Ectodermal cell (in vitro differentiated cells): Measurements from ENCODE around the gene ADAMTS17.

Experiments
- H3K27ac ChIP-seq: 2 replicates; pipeline ENCODE4 v1.7.0; 2013; ENCODE audit warnings: mild to moderate bottlenecking, low read depth, low read length; ENCODE audit not compliant: insufficient read depth, poor library complexity, severe bottlenecking
- H3K27me3 ChIP-seq: 2 replicates; pipeline ENCODE4 v1.7.0; 2013; ENCODE audit warnings: mild to moderate bottlenecking, low read length; ENCODE audit not compliant: insufficient read depth, control insufficient read depth, poor library complexity, severe bottlenecking
- H3K36me3 ChIP-seq: one replicate; pipeline ENCODE4 v1.7.0; 2013; ENCODE audit warnings: low read length; ENCODE audit not compliant: control insufficient read depth, insufficient read depth
- H3K4me1 ChIP-seq: one replicate; pipeline ENCODE4 v1.7.0; 2013; ENCODE audit warnings: low read length; ENCODE audit not compliant: control insufficient read depth, insufficient read depth
- H3K4me3 ChIP-seq: 2 replicates; pipeline ENCODE4 v1.7.0; 2013; ENCODE audit warnings: low read depth, low read length, control low read depth; ENCODE audit not compliant: insufficient read depth
- H3K9me3 ChIP-seq: 2 replicates; pipeline ENCODE4 v1.7.0; 2013; ENCODE audit warnings: mild to moderate bottlenecking, low read length, moderate library complexity; ENCODE audit not compliant: control insufficient read depth
- WGBS, 2 experiments: methylation state at CpG; one replicate each; pipeline ENCODE4 v1.1.7; 2013; ENCODE audit warnings: missing lambda C conversion rate in 2 of 2; 5-methylcytosine and 5-hydroxymethylcytosine counted together

Gene ADAMTS17

GRCh38 chr15:100113351-100114080 lies 228.3 kb downstream of the ADAMTS17 start:
- no peak overlapping the region for H3K27ac ChIP-seq
- peaks cover 26% of the 10 kb centered on the region for H3K4me1 ChIP-seq
- H3K9me3 ChIP-seq = no peaks in the 10 kb centered on the region
- no peak overlapping the region for H3K4me3 ChIP-seq
- no peaks in the 10 kb centered on the region for H3K27me3 ChIP-seq
- 73% methylated on average over 16 of the region's 16 CpGs for WGBS, 2 experiments
- H3K36me3 ChIP-seq = no peaks in the 10 kb centered on the region

DNA sequence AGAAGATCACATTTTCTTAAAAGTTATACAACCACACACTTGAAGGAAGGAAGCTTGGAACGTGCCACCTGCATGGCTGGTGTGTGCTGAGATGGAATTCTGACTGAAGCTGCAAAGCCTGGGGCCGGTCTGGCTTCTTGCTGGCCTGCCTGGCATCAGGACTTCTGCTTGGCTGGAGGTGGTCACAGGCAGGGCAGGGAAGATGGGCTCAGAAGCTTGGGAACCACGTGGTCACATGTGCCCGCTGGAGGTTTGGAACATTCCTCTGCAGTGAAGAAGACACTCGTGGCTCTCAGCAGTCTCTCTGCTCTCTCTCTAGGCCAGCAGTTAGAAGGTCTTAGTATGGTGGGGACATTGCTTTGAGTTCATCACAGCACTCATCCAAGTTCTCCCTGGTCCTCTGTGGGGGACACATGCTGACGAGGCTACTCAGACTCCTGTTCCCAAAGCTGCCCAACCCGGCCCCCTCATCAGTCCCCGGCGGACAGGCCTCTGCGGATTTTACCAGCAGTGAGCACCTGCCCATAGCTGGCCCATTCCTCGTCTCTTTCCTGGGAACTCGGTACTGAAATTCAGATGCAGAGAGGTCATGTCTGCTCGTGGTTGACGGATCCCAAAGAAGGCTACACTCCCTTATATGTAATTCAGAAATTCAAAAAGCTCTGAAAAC lies 229.0 kb downstream of the ADAMTS17 start:
- H3K4me3 ChIP-seq = no peak overlapping the region
- no peak overlapping the region for H3K27ac ChIP-seq
- no peaks in the 10 kb centered on the region for H3K27me3 ChIP-seq
- no peaks in the 10 kb centered on the region for H3K36me3 ChIP-seq
- H3K4me1 ChIP-seq = peaks cover 26% of the 10 kb centered on the region
- WGBS, 2 experiments = 88 to 89% methylated on average over 14 of the region's 14 CpGs
- H3K9me3 ChIP-seq = no peaks in the 10 kb centered on the region

- Histone ChIP-seq H3K27ac (no peak overlapping the region), H3K4me1 (peaks cover 26% of the 10 kb centered on the region), H3K9me3 (no peaks in the 10 kb centered on the region), H3K36me3 (no peaks in the 10 kb centered on the region), H3K27me3 (no peaks in the 10 kb centered on the region), H3K4me3 (no peak overlapping the region)
- 93 to 95% methylated on average over 4 to 5 of the region's 5 CpGs for WGBS, 2 experiments
Measured at GRCh38 chr15:100112061-100112420, 229.7 kb downstream of the ADAMTS17 start.

GRCh38 chr15:100111125-100112060 lies 230.4 kb downstream of the ADAMTS17 start:
- no peak overlapping the region for H3K4me3 ChIP-seq
- H3K27me3 ChIP-seq = no peaks in the 10 kb centered on the region
- H3K27ac ChIP-seq = no peak overlapping the region
- 81 to 83% methylated on average over 15 of the region's 15 CpGs for WGBS, 2 experiments
- no peaks in the 10 kb centered on the region for H3K36me3 ChIP-seq
- H3K4me1 ChIP-seq = peaks cover 26% of the 10 kb centered on the region
- no peaks in the 10 kb centered on the region for H3K9me3 ChIP-seq

- H3K4me3 ChIP-seq = no peak overlapping the region
- no peaks in the 10 kb centered on the region for H3K27me3 ChIP-seq
- H3K27ac ChIP-seq = no peak overlapping the region
- H3K4me1 ChIP-seq = peaks cover 15% of the 10 kb centered on the region
- H3K9me3 ChIP-seq = no peaks in the 10 kb centered on the region
- 88 to 89% methylated on average over 14 of the region's 14 CpGs for WGBS, 2 experiments
- no peaks in the 10 kb centered on the region for H3K36me3 ChIP-seq
Measured at GRCh38 chr15:100109486-100110035, 232.2 kb downstream of the ADAMTS17 start.

- Histone ChIP-seq H3K27me3 (no peaks in the 10 kb centered on the region), H3K36me3 (no peaks in the 10 kb centered on the region), H3K9me3 (no peaks in the 10 kb centered on the region), H3K4me1 (peaks cover 7% of the 10 kb centered on the region), H3K4me3 (no peak overlapping the region), H3K27ac (no peak overlapping the region)
- WGBS, 2 experiments = 95% methylated on average over 15 of the region's 15 CpGs
Measured at GRCh38 chr15:100108846-100109245, 232.9 kb downstream of the ADAMTS17 start.

DNA sequence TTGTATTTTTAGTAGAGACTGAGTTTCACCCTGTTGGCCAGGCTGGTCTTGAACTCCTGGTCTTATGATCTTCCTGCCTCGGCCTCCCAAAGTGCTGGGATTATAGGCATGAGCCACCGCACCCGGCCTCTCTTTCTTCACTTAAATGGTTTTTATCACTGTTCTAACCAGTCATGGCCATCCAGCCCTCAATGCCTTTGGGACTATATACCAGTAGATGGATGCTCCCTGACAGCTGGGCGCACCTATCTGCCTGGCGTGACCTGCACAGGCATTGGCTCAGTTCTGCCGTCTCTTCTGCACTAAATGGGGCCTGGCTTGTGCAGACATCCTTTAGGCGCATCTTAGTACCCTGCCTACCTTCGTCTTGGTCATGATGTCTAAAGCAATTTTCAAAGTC lies 233.4 kb downstream of the ADAMTS17 start:
- Histone ChIP-seq H3K4me1 (peaks cover 2% of the 10 kb centered on the region), H3K27me3 (no peaks in the 10 kb centered on the region), H3K27ac (no peak overlapping the region), H3K4me3 (no peak overlapping the region), H3K9me3 (no peaks in the 10 kb centered on the region), H3K36me3 (no peaks in the 10 kb centered on the region)
- 92 to 95% methylated on average over 8 of the region's 8 CpGs for WGBS, 2 experiments

- no peaks in the 10 kb centered on the region for H3K9me3 ChIP-seq
- WGBS, 2 experiments = 94 to 97% methylated on average over 11 of the region's 11 CpGs
- H3K4me1 ChIP-seq = no peaks in the 10 kb centered on the region
- H3K27ac ChIP-seq = no peak overlapping the region
- no peaks in the 10 kb centered on the region for H3K36me3 ChIP-seq
- no peak overlapping the region for H3K4me3 ChIP-seq
- H3K27me3 ChIP-seq = no peaks in the 10 kb centered on the region
Measured at GRCh38 chr15:100107606-100108225, 234.1 kb downstream of the ADAMTS17 start.

DNA sequence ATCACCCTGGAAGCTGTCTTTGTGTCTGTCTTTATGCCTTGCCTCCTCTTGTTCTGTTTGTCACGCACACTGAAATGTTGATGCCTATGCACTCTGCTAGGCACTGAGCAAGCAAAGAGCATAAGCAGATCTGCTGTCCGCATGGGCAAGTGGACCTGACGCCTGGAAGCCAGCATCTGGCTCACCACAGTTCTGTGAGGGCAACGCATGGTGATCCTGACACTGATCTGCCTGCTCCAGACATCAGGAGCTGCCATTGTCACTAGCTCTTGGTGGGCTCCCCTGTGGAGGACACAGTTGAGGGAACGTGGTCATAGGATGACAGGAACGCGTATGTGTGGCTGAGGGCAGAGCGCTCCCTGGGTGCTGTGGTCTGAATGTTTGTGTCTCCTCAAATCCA lies 234.6 kb downstream of the ADAMTS17 start:
- H3K4me1 ChIP-seq = no peaks in the 10 kb centered on the region
- 93% methylated on average over 8 of the region's 8 CpGs for WGBS, 2 experiments

More for the DNA sequence above, 234.6 kb downstream of the ADAMTS17 start:
- no peaks in the 10 kb centered on the region for H3K27me3 ChIP-seq
- H3K36me3 ChIP-seq = no peaks in the 10 kb centered on the region
- H3K27ac ChIP-seq = no peak overlapping the region
- H3K9me3 ChIP-seq = no peaks in the 10 kb centered on the region
- no peak overlapping the region for H3K4me3 ChIP-seq
